Esophagus squamous epithelium (tissue), 5 donors: Measurements from ENCODE around the gene SPECC1L. TPM values are rescaled to one million over a fixed set of nuclear protein-coding genes. Genes with fewer than 3 reads are reported as not detected.

ENCODE experiments used
- DNase-seq: peaks from one replicate; lab custom pipeline; 2025; lab: John Stamatoyannopoulos, UW
- H3K27ac ChIP-seq, 4 donors: fragments of 200-600 bp; sonication (generic); one replicate each; pipeline ENCODE4 v1.5.1; 2016 to 2019; ENCODE audit warnings: mild to moderate bottlenecking in 1 of 4
- H3K27me3 ChIP-seq, 4 donors: fragments of 200-600 bp; sonication (generic); 1 replicate in 3 of 4; 2 replicates in 1 of 4; pipeline versions ENCODE4 v1.5.1 to v1.6.0; 2017 to 2021; ENCODE audit warnings: antibody characterized with exemption in 1 of 4
- H3K36me3 ChIP-seq, 3 donors: fragments of 200-600 bp; sonication (generic); one replicate each; pipeline ENCODE4 v1.5.1; 2016 to 2019
- H3K4me1 ChIP-seq, 3 donors: fragments of 200-600 bp; sonication (generic); one replicate each; pipeline ENCODE4 v1.5.1; 2017 to 2019
- H3K4me3 ChIP-seq, 4 donors: fragments of 200-600 bp; sonication (generic); 1 replicate in 3 of 4; 2 replicates in 1 of 4; pipeline ENCODE4 v1.5.1; 2016 to 2019; ENCODE audit warnings: mild to moderate bottlenecking in 2 of 4, moderate library complexity in 1 of 4
- H3K9me3 ChIP-seq, 3 donors: fragments of 200-600 bp; sonication (generic); one replicate each; pipeline ENCODE4 v1.5.1; 2016 to 2019
- POLR2A ChIP-seq, 4 donors: fragments of 450-650 bp; IDR thresholded peaks; one replicate each; pipeline ENCODE4 v1.6.1; 2017; ENCODE audit warnings: antibody characterized with exemption in 4 of 4, mild to moderate bottlenecking in 4 of 4, moderate library complexity in 3 of 4
- WGBS, 2 donors: methylation state at CpG; one replicate each; pipeline ENCODE4 v1.1.5; 2018; 5-methylcytosine and 5-hydroxymethylcytosine counted together
- intact Hi-C: fragments of 100-400 bp; cut with DNase I; formaldehyde crosslinking; loops from one replicate; pipeline ENCODE4 v1.15.0; 2022
- total RNA-seq, 4 donors: library from RNA; depleted of rRNA; stranded (reverse); fragments of >200 nt; gene quantifications; one replicate each; pipeline ENCODE4 v1.1.0, GENCODE V29; 2016
- TF ChIP-seq, protein P1 (sequence below), 6 experiments: fragments of 450-650 bp in 4 of 6; fragments of 200-600 bp in 2 of 6; sonication (generic) in 2 of 6; IDR thresholded peaks; one replicate each; pipeline ENCODE4 v1.5.1; 2016 to 2019; ENCODE audit warnings: antibody characterized with exemption in 6 of 6, mild to moderate bottlenecking in 4 of 6, moderate library complexity in 4 of 6
- donor health status: DM: yes; HTN: yes; CAD: no.

SPECC1L gene
- total RNA-seq, 4 donors from 2014 or later, result 21.4 to 31.9 (median 27.7) TPM

DNA sequence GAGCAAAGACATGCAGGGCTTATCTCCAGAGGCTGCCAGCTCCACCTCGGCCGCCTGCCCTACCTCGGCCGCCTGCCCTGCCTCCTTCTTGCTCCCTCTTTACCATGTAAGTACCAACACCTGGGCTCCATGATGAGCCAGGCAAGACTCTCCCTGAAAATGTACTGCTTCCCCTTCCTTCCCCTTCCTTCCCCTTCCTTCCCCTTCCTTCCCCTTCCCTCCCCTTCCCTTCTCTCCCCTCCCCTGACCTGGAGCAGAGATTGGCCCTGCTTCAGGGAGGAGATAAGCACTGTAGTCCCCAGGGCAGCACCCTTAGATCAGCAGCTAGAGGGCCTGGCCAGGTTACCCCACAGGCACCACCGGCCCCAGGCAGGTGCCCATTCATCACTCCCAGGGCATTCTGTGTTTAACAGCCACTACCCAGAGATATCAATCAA lies 131.3 kb downstream of the SPECC1L start:
- 88 to 91% methylated on average over 4 to 5 of the region's 5 CpGs for WGBS, 2 donors
- peak overlapping the region in 3 of 4 donors; percentile 36 to 71 (median 56) for H3K27ac ChIP-seq
- intact Hi-C loops, result no loop called here
- no peak for DNase-seq
- peaks cover 0 to 48% (median 27%) of the 10 kb centered on the region in 3 donors for H3K4me1 ChIP-seq
- H3K9me3 ChIP-seq, result no peaks in the 10 kb centered on the region
- TF ChIP-seq, protein P1, sequence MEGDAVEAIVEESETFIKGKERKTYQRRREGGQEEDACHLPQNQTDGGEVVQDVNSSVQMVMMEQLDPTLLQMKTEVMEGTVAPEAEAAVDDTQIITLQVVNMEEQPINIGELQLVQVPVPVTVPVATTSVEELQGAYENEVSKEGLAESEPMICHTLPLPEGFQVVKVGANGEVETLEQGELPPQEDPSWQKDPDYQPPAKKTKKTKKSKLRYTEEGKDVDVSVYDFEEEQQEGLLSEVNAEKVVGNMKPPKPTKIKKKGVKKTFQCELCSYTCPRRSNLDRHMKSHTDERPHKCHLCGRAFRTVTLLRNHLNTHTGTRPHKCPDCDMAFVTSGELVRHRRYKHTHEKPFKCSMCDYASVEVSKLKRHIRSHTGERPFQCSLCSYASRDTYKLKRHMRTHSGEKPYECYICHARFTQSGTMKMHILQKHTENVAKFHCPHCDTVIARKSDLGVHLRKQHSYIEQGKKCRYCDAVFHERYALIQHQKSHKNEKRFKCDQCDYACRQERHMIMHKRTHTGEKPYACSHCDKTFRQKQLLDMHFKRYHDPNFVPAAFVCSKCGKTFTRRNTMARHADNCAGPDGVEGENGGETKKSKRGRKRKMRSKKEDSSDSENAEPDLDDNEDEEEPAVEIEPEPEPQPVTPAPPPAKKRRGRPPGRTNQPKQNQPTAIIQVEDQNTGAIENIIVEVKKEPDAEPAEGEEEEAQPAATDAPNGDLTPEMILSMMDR (IDR thresholded peaks at IDR 0.05), result no peak
- no peak for TF ChIP-seq POLR2A (IDR thresholded peaks at IDR 0.05)
- H3K36me3 ChIP-seq, result peaks cover 0 to 66% (median 0%) of the 10 kb centered on the region in 3 donors
- H3K4me3 ChIP-seq, result no peak overlapping the region
- H3K27me3 ChIP-seq, result no peaks in the 10 kb centered on the region

DNA sequence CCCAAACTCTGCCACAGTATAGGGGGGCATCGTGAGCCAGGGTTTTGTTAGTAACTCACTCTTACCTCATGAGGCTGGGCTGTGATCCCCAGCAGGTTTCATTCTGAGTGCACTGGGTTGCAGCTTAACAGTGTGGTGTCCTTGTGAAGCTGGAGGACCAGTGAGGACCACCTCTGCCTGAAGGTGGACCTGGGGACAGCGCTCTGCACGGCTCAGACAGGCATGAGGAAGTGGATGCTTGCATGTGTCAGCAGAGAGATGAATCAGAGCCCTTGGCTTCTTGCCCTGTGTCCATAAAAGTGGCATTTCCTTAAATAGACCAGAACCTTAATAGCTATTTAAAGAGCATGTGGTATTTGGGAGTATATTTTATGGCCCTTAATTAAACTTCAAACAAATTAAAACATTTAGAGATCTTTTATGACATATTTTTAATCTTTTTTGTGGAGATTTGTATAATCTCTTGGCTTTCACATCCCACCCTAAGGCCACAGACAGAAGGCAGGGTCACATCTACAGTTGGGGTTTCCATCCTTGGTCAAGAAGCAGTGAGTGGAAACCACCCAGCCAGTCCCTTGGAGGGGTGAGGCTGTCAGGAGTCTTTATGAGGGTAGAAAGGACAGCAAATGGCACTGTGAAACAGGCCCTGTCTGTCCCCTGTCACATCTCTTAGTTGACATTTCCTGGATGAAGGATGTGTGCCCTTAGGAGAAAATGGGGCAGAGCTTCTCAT lies 132.0 kb downstream of the SPECC1L start:
- intact Hi-C loops, result no loop called here
- no peaks in the 10 kb centered on the region for H3K9me3 ChIP-seq
- peak overlapping the region in 3 of 4 donors; percentile 36 to 67 (median 56) for H3K27ac ChIP-seq
- DNase-seq, result no peak
- WGBS, 2 donors, result 13 to 18% methylated on average over 3 of the region's 3 CpGs
- peaks cover 0 to 55% (median 30%) of the 10 kb centered on the region in 3 donors for H3K4me1 ChIP-seq
- H3K36me3 ChIP-seq, result peaks cover 0 to 66% (median 0%) of the 10 kb centered on the region in 3 donors
- H3K27me3 ChIP-seq, result no peaks in the 10 kb centered on the region
- H3K4me3 ChIP-seq, result no peak overlapping the region
- TF ChIP-seq, protein P1 (IDR thresholded peaks at IDR 0.05), result no peak
- TF ChIP-seq POLR2A (IDR thresholded peaks at IDR 0.05), result no peak

DNA sequence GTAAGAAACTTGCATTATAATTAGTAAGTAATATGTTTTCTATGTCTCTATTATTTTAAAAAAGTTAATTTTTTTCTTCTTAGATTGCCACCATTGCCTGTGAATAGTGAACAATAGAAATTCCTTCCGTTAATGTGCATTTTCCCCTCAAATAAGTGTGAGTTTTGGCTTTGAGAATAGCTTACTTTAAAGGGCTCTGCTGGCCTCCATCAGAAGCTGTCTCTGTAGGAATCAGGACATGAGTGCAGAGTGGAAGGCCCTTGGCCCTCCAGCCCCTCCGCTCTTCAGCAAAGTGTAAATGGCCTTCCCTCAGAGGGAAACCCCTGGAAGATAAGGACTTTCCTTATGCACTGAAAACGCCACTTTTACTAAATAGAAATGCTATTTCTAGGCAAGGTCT lies 132.7 kb downstream of the SPECC1L start:
- peak overlapping the region in 1 of 4 donors; percentile 32 for H3K27ac ChIP-seq
- H3K4me1 ChIP-seq, result peaks cover 0 to 62% (median 31%) of the 10 kb centered on the region in 3 donors
- H3K4me3 ChIP-seq, result no peak overlapping the region
- intact Hi-C loops, result no loop called here
- no peaks in the 10 kb centered on the region for H3K27me3 ChIP-seq
- WGBS, 2 donors, result 89 to 94% methylated on average over 2 to 3 of the region's 3 CpGs
- peaks cover 0 to 66% (median 0%) of the 10 kb centered on the region in 3 donors for H3K36me3 ChIP-seq
- DNase-seq, result no peak
- TF ChIP-seq, protein P1 (IDR thresholded peaks at IDR 0.05), result no peak
- no peak for TF ChIP-seq POLR2A (IDR thresholded peaks at IDR 0.05)
- H3K9me3 ChIP-seq, result no peaks in the 10 kb centered on the region

DNA sequence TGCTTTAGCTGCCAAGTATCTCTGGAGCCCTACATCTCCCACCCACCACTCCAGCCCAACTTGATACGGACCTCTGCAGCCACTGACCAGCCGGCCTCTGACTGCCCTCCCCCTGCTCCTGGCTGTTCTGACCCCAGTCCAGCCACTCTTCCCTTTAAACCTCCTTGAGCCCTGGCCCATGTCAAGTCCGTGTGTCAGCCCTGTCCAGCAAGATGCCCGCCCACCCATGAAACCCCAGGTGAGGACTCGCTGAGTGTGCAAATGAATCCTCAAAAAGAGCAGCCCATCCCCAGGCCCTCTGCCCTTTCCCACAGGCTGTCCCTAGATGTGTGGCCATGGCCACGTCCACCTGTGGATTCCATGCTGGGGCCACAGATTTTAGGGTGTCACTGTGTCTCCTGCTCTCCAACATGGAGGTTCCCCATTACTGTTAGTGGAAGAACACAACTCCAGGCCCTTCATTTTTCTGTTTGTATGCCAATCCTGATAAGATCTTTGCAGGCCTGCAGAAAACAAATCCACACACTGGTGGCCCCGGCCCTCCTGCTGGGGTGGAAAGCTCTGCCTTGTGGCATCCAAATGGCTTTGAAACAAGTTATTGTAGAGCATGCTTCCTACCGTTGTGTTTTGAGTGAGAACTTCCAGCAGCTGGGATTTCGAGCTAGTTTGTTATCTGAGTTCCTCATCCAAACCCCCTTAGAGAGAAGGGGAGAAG lies 134.1 kb downstream of the SPECC1L start:
- DNase-seq, result no peak
- WGBS, 2 donors, result 81 to 91% methylated on average over 4 to 8 of the region's 9 CpGs
- Histone ChIP-seq H3K9me3 (no peaks in the 10 kb centered on the region), H3K27ac (no peak overlapping the region), H3K4me3 (no peak overlapping the region), H3K27me3 (no peaks in the 10 kb centered on the region), H3K36me3 (peaks cover 0 to 59% (median 0%) of the 10 kb centered on the region in 3 donors), H3K4me1 (peaks cover 0 to 68% (median 31%) of the 10 kb centered on the region in 3 donors)
- TF ChIP-seq POLR2A (IDR thresholded peaks at IDR 0.05), result no peak
- TF ChIP-seq, protein P1 (IDR thresholded peaks at IDR 0.05), result no peak
- intact Hi-C loops, result no loop called here
